ENCODE results near the gene ATP1B4. TPM values are rescaled to one million over a fixed set of nuclear protein-coding genes. Genes with fewer than 3 reads are reported as not detected.
A peak's percentile ranks its signal among the peaks of the same experiment; 100 is the strongest.

ATP1B4 gene
- polyA plus RNA-seq, 4 donors, result 0.66 TPM; not detected in 3

GRCh38 chrX:120379937-120380681 is 18.2 kb downstream of the ATP1B4 start:
- no peak for FAIRE-seq
- WGBS, 3 donors, result 40 to 57% (median 54%) methylated on average over 6 of the region's 6 CpGs

GRCh38 chrX:120380699-120381098 is 18.8 kb downstream of the ATP1B4 start:
- H3K27ac ChIP-seq (ENCODE audit: low read depth in 1 of 3, low read length in 2 of 3), result no peak overlapping the region
- FAIRE-seq, result no peak
- 10 to 13% (median 11%) methylated on average over 3 of the region's 3 CpGs for WGBS, 3 donors

More at GRCh38 chrX:120379937-120380681, 18.2 kb downstream of the ATP1B4 start:
- no peak for DNase-seq
- Histone ChIP-seq H3K27me3 (ENCODE audit: control insufficient read depth in 3 of 3, insufficient read depth in 3 of 3, low read length in 3 of 3) (no peaks in the 10 kb centered on the region), H3K4me3 (ENCODE audit: low read depth in 1 of 3, low read length in 3 of 3) (no peak overlapping the region), H3K36me3 (ENCODE audit: control insufficient read depth in 3 of 3, insufficient read depth in 2 of 3, low read depth in 1 of 3, low read length in 3 of 3) (no peaks in the 10 kb centered on the region), H3K27ac (ENCODE audit: low read depth in 1 of 3, low read length in 2 of 3) (no peak overlapping the region), H3K9me3 (ENCODE audit: control insufficient read depth in 2 of 2, insufficient read depth in 1 of 2, low read depth in 1 of 2, low read length in 1 of 2) (no peaks in the 10 kb centered on the region), H3K4me1 (ENCODE audit: control insufficient read depth in 3 of 3, insufficient read depth in 2 of 3, low read depth in 1 of 3, low read length in 2 of 3) (no peaks in the 10 kb centered on the region)

DNA sequence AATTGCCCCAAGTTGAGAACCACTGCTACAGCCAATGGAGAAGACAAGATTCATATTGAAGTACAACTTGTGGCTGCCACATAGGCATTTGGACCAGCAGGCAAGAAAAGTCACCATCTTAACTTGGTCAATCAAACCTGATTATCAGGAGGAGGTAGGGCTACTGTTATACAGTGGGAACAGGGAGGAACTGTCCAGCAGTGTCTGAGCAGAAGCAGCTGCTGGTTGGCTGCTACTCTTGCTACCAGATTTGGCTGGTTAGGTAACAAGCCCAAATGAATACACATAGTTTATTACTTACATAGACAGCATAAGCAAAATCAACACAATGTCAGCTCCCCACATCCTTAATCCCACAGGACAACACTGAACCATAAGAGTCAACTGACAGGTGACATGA is 39.4 kb downstream of the ATP1B4 start:
- Histone ChIP-seq H3K36me3 (ENCODE audit: control insufficient read depth in 3 of 3, insufficient read depth in 2 of 3, low read depth in 1 of 3, low read length in 3 of 3) (no peaks in the 10 kb centered on the region), H3K27me3 (ENCODE audit: control insufficient read depth in 3 of 3, insufficient read depth in 3 of 3, low read length in 3 of 3) (no peaks in the 10 kb centered on the region), H3K4me1 (ENCODE audit: control insufficient read depth in 3 of 3, insufficient read depth in 2 of 3, low read depth in 1 of 3, low read length in 2 of 3) (no peaks in the 10 kb centered on the region), H3K4me3 (ENCODE audit: low read depth in 1 of 3, low read length in 3 of 3) (no peak overlapping the region), H3K27ac (ENCODE audit: low read depth in 1 of 3, low read length in 2 of 3) (no peak overlapping the region), H3K9me3 (ENCODE audit: control insufficient read depth in 2 of 2, insufficient read depth in 1 of 2, low read depth in 1 of 2, low read length in 1 of 2) (no peaks in the 10 kb centered on the region)
- DNase-seq (no peak), FAIRE-seq (no peak)

More at GRCh38 chrX:120380699-120381098, 18.8 kb downstream of the ATP1B4 start:
- Histone ChIP-seq H3K9me3 (ENCODE audit: control insufficient read depth in 2 of 2, insufficient read depth in 1 of 2, low read depth in 1 of 2, low read length in 1 of 2) (no peaks in the 10 kb centered on the region), H3K4me1 (ENCODE audit: control insufficient read depth in 3 of 3, insufficient read depth in 2 of 3, low read depth in 1 of 3, low read length in 2 of 3) (no peaks in the 10 kb centered on the region), H3K4me3 (ENCODE audit: low read depth in 1 of 3, low read length in 3 of 3) (no peak overlapping the region), H3K27me3 (ENCODE audit: control insufficient read depth in 3 of 3, insufficient read depth in 3 of 3, low read length in 3 of 3) (no peaks in the 10 kb centered on the region), H3K36me3 (ENCODE audit: control insufficient read depth in 3 of 3, insufficient read depth in 2 of 3, low read depth in 1 of 3, low read length in 3 of 3) (no peaks in the 10 kb centered on the region)
- DNase-seq, result peak; percentile 6 to 36

GRCh38 chrX:120402369-120402768 is 40.5 kb downstream of the ATP1B4 start:
- no peak for FAIRE-seq
- 86 to 98% (median 96%) methylated on average over 2 of the region's 2 CpGs for WGBS, 3 donors

GRCh38 chrX:120406638-120407037 is 44.7 kb downstream of the ATP1B4 start:
- Histone ChIP-seq H3K36me3 (ENCODE audit: control insufficient read depth in 3 of 3, insufficient read depth in 2 of 3, low read depth in 1 of 3, low read length in 3 of 3) (no peaks in the 10 kb centered on the region), H3K27me3 (ENCODE audit: control insufficient read depth in 3 of 3, insufficient read depth in 3 of 3, low read length in 3 of 3) (no peaks in the 10 kb centered on the region), H3K4me1 (ENCODE audit: control insufficient read depth in 3 of 3, insufficient read depth in 2 of 3, low read depth in 1 of 3, low read length in 2 of 3) (no peaks in the 10 kb centered on the region), H3K4me3 (ENCODE audit: low read depth in 1 of 3, low read length in 3 of 3) (no peak overlapping the region), H3K27ac (ENCODE audit: low read depth in 1 of 3, low read length in 2 of 3) (no peak overlapping the region), H3K9me3 (ENCODE audit: control insufficient read depth in 2 of 2, insufficient read depth in 1 of 2, low read depth in 1 of 2, low read length in 1 of 2) (no peaks in the 10 kb centered on the region)
- no peak for DNase-seq
- FAIRE-seq, result no peak
- 86 to 92% (median 87%) methylated on average over 5 of the region's 5 CpGs for WGBS, 3 donors

More at GRCh38 chrX:120402369-120402768, 40.5 kb downstream of the ATP1B4 start:
- Histone ChIP-seq H3K27ac (ENCODE audit: low read depth in 1 of 3, low read length in 2 of 3) (no peak overlapping the region), H3K27me3 (ENCODE audit: control insufficient read depth in 3 of 3, insufficient read depth in 3 of 3, low read length in 3 of 3) (no peaks in the 10 kb centered on the region), H3K4me1 (ENCODE audit: control insufficient read depth in 3 of 3, insufficient read depth in 2 of 3, low read depth in 1 of 3, low read length in 2 of 3) (no peaks in the 10 kb centered on the region), H3K4me3 (ENCODE audit: low read depth in 1 of 3, low read length in 3 of 3) (no peak overlapping the region), H3K9me3 (ENCODE audit: control insufficient read depth in 2 of 2, insufficient read depth in 1 of 2, low read depth in 1 of 2, low read length in 1 of 2) (no peaks in the 10 kb centered on the region), H3K36me3 (ENCODE audit: control insufficient read depth in 3 of 3, insufficient read depth in 2 of 3, low read depth in 1 of 3, low read length in 3 of 3) (no peaks in the 10 kb centered on the region)
- no peak for DNase-seq

- no peak for DNase-seq
- no peaks in the 10 kb centered on the region for H3K4me1 ChIP-seq (ENCODE audit: control insufficient read depth in 3 of 3, insufficient read depth in 2 of 3, low read depth in 1 of 3, low read length in 2 of 3)
- H3K27ac ChIP-seq (ENCODE audit: low read depth in 1 of 3, low read length in 2 of 3), result no peak overlapping the region
- no peaks in the 10 kb centered on the region for H3K36me3 ChIP-seq (ENCODE audit: control insufficient read depth in 3 of 3, insufficient read depth in 2 of 3, low read depth in 1 of 3, low read length in 3 of 3)
- H3K27me3 ChIP-seq (ENCODE audit: control insufficient read depth in 3 of 3, insufficient read depth in 3 of 3, low read length in 3 of 3), result no peaks in the 10 kb centered on the region
- no peaks in the 10 kb centered on the region for H3K9me3 ChIP-seq (ENCODE audit: control insufficient read depth in 2 of 2, insufficient read depth in 1 of 2, low read depth in 1 of 2, low read length in 1 of 2)
- no peak for FAIRE-seq
- H3K4me3 ChIP-seq (ENCODE audit: low read depth in 1 of 3, low read length in 3 of 3), result no peak overlapping the region
- WGBS, 3 donors, result 66 to 87% (median 75%) methylated on average over 1 of the region's 1 CpG
Measured at GRCh38 chrX:120408168-120408567, 46.3 kb downstream of the ATP1B4 start.

- 36 to 54% (median 44%) methylated on average over 2 of the region's 2 CpGs for WGBS, 3 donors
- no peak overlapping the region for H3K4me3 ChIP-seq (ENCODE audit: low read depth in 1 of 3, low read length in 3 of 3)
- H3K27ac ChIP-seq (ENCODE audit: low read depth in 1 of 3, low read length in 2 of 3), result no peak overlapping the region
- FAIRE-seq (no peak), DNase-seq (peak in 1 of 2 donors; percentile 0)
- no peaks in the 10 kb centered on the region for H3K4me1 ChIP-seq (ENCODE audit: control insufficient read depth in 3 of 3, insufficient read depth in 2 of 3, low read depth in 1 of 3, low read length in 2 of 3)
- H3K36me3 ChIP-seq (ENCODE audit: control insufficient read depth in 3 of 3, insufficient read depth in 2 of 3, low read depth in 1 of 3, low read length in 3 of 3), result no peaks in the 10 kb centered on the region
- no peaks in the 10 kb centered on the region for H3K9me3 ChIP-seq (ENCODE audit: control insufficient read depth in 2 of 2, insufficient read depth in 1 of 2, low read depth in 1 of 2, low read length in 1 of 2)
- no peaks in the 10 kb centered on the region for H3K27me3 ChIP-seq (ENCODE audit: control insufficient read depth in 3 of 3, insufficient read depth in 3 of 3, low read length in 3 of 3)
Measured at GRCh38 chrX:120419463-120419862, 57.6 kb downstream of the ATP1B4 start.

DNA sequence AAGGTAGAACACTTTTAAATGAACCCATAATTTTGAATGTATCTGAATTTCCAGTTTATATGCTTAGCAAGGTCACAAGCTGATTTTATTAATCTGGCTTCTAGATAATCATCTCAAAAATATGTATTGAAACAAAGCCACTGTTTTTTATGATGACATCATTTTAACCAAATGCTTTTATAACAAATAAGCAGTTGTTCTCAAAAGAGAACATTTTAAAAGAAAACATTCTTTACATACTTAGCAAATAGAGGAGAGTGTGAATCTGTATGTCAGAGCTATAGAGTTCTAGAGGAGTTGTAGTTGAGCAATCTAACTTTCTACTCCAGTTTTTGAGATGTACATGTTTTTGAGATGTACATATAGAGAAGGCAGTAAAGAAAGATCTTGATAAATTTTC is 64.7 kb downstream of the ATP1B4 start:
- no peaks in the 10 kb centered on the region for H3K9me3 ChIP-seq (ENCODE audit: control insufficient read depth in 2 of 2, insufficient read depth in 1 of 2, low read depth in 1 of 2, low read length in 1 of 2)
- DNase-seq (no peak), FAIRE-seq (no peak)
- H3K27ac ChIP-seq (ENCODE audit: low read depth in 1 of 3, low read length in 2 of 3), result no peak overlapping the region
- no peak overlapping the region for H3K4me3 ChIP-seq (ENCODE audit: low read depth in 1 of 3, low read length in 3 of 3)
- H3K4me1 ChIP-seq (ENCODE audit: control insufficient read depth in 3 of 3, insufficient read depth in 2 of 3, low read depth in 1 of 3, low read length in 2 of 3), result no peaks in the 10 kb centered on the region
- no peaks in the 10 kb centered on the region for H3K36me3 ChIP-seq (ENCODE audit: control insufficient read depth in 3 of 3, insufficient read depth in 2 of 3, low read depth in 1 of 3, low read length in 3 of 3)
- no peaks in the 10 kb centered on the region for H3K27me3 ChIP-seq (ENCODE audit: control insufficient read depth in 3 of 3, insufficient read depth in 3 of 3, low read length in 3 of 3)

DNA sequence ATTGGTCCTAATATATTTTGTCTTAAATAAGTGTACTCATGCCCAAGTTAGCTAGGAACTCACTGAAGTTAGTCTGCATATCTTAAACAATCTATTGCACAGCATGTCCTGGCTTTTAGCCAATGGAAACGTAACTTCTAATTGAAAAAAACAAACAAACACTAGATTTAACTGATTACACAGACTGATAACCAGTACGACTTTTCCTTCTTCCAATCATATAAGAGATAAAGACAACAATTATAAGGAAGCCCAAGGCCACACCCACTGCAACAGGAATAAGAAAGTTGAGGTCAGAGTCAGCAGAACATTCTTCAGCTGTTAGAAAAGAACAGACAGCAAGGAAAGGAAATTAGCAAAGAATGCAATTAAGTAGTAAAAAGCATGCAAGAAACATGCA is 66.4 kb downstream of the ATP1B4 start:
- no peaks in the 10 kb centered on the region for H3K9me3 ChIP-seq (ENCODE audit: control insufficient read depth in 2 of 2, insufficient read depth in 1 of 2, low read depth in 1 of 2, low read length in 1 of 2)
- no peaks in the 10 kb centered on the region for H3K27me3 ChIP-seq (ENCODE audit: control insufficient read depth in 3 of 3, insufficient read depth in 3 of 3, low read length in 3 of 3)
- no peak overlapping the region for H3K27ac ChIP-seq (ENCODE audit: low read depth in 1 of 3, low read length in 2 of 3)
- H3K4me1 ChIP-seq (ENCODE audit: control insufficient read depth in 3 of 3, insufficient read depth in 2 of 3, low read depth in 1 of 3, low read length in 2 of 3), result no peaks in the 10 kb centered on the region
- no peaks in the 10 kb centered on the region for H3K36me3 ChIP-seq (ENCODE audit: control insufficient read depth in 3 of 3, insufficient read depth in 2 of 3, low read depth in 1 of 3, low read length in 3 of 3)
- FAIRE-seq (no peak), DNase-seq (peak; percentile 1 to 27)
- WGBS, 3 donors, result 6 to 14% (median 8%) methylated on average over 2 of the region's 2 CpGs
- no peak overlapping the region for H3K4me3 ChIP-seq (ENCODE audit: low read depth in 1 of 3, low read length in 3 of 3)
